ENCODE measurements around the gene NTNG2. TPM values are rescaled to one million over a fixed set of nuclear protein-coding genes. Genes with fewer than 3 reads are reported as not detected.

NTNG2 gene
- total and polyA plus RNA-seq, 2 donors (not counting 3 experiments of a cell fraction or from before 2014, with no cell fraction given) = 0.08 to 0.88 TPM

DNA sequence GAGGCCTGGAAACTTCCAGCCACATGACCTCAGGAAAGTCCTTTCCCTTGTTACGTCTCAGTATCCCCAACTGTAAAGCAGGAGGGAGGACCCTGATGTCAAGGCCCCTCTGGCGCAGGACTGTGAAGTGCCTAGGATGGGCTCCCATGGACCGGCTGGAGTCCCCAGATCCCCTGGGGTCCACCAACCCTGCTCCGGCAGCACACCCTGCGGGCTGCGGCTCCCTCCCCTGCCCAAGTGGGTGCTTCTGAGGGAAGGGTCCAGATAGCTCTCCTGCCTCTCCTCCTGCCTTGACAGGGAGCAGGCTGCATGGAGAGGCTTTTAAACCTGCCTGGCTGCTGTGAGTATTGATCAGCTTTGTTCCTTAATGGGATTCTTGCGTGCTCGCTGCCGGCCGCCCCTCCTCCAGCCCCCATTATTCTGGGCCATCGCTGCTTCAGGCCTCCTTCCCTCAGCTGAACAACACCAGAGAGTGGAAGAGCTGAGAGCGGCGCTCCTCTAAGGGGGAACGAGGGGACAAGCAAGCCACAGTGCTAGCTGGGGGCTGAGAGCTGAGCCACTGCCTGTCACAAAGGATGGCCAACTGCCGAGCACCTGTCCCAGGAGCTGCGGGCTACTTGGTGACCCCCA lies 25.6 kb upstream of the NTNG2 start:
- Histone ChIP-seq H4K20me1 (replicated peaks; ENCODE audit: control insufficient read depth, extremely low read depth, insufficient read depth, low read length) (no peaks in the 10 kb centered on the region), H3K4me2 (ENCODE audit: insufficient read depth, low read length) (no peak overlapping the region), H3K27ac (ENCODE audit: insufficient read depth, low read depth, low read length) (no peak overlapping the region), H3K9ac (replicated peaks; ENCODE audit: extremely low read depth, insufficient read depth, low read length) (no peak overlapping the region), H3K9me3 (replicated peaks; ENCODE audit: control insufficient read depth, insufficient read depth, low read length) (no peaks in the 10 kb centered on the region), H3K4me3 (replicated peaks in 1 of 3; ENCODE audit: insufficient read depth in 1 of 3, low read depth in 1 of 3, low read length in 3 of 3) (no peak overlapping the region), H3K27me3 (ENCODE audit: control insufficient read depth in 2 of 2, insufficient read depth in 2 of 2, low read length in 2 of 2) (peaks cover 7 to 8% of the 10 kb centered on the region in 2 experiments), H3K79me2 (ENCODE audit: control insufficient read depth, insufficient read depth, low read length) (no peaks in the 10 kb centered on the region), H3K9me1 (replicated peaks; ENCODE audit: control insufficient read depth, extremely low read depth, insufficient read depth, low read length) (no peaks in the 10 kb centered on the region), H3K36me3 (ENCODE audit: control insufficient read depth in 2 of 2, extremely low read depth in 1 of 2, insufficient read depth in 2 of 2, low read length in 2 of 2) (no peaks in the 10 kb centered on the region), H3K4me1 (ENCODE audit: control insufficient read depth, extremely low read depth, insufficient read depth, low read length) (no peaks in the 10 kb centered on the region), H2AFZ (ENCODE audit: low read depth, low read length) (no peak overlapping the region)
- intact Hi-C loops (cut with micrococcal nuclease) (no loop called here), dilution Hi-C loops (cut with MboI; ENCODE audit: extremely low pct_ligation_motif_present, low sequenced_read_pairs) (no loop called here)
- ChIA-PET CTCF (no interaction called here), POLR2A (interaction anchor here (0.7 kb wide), 1 partner anchor 75 kb away, joined by 4 read pairs; no protein-coding TSS in a partner anchor)
- DNase-seq (ENCODE audit: low read depth, low spot score) (no peak), FAIRE-seq (no peak)
- TF ChIP-seq GATA2 (IDR thresholded peaks at IDR 0.05; ENCODE audit: insufficient read depth, insufficient read length, low read depth, low read length) (no peak), POLR2AphosphoS5 (IDR thresholded peaks at IDR 0.05; ENCODE audit: insufficient read depth, low read depth, low read length) (no peak)
- no TSS peak for BruUV-seq (replicated peaks)

- CTCF ChIA-PET = interaction anchor here (1.2 to 1.5 kb wide), 2 partner anchors 15 to 28 kb away, joined by 3 to 4 read pairs; no protein-coding TSS in a partner anchor
- dilution Hi-C loops (cut with MboI; ENCODE audit: extremely low pct_ligation_motif_present, low sequenced_read_pairs) = no loop called here
Observed at GRCh38 chr9:132141344-132141947, 20.4 kb upstream of the NTNG2 start.

More at GRCh38 chr9:132141344-132141947, 20.4 kb upstream of the NTNG2 start:
- Histone ChIP-seq H3K4me3 (replicated peaks in 1 of 3; ENCODE audit: insufficient read depth in 1 of 3, low read depth in 1 of 3, low read length in 3 of 3) (no peak overlapping the region), H3K9me1 (replicated peaks; ENCODE audit: control insufficient read depth, extremely low read depth, insufficient read depth, low read length) (no peaks in the 10 kb centered on the region), H3K9me3 (replicated peaks; ENCODE audit: control insufficient read depth, insufficient read depth, low read length) (no peaks in the 10 kb centered on the region), H2AFZ (ENCODE audit: low read depth, low read length) (no peak overlapping the region), H3K9ac (replicated peaks; ENCODE audit: extremely low read depth, insufficient read depth, low read length) (no peak overlapping the region), H3K4me1 (ENCODE audit: control insufficient read depth, extremely low read depth, insufficient read depth, low read length) (no peaks in the 10 kb centered on the region), H4K20me1 (replicated peaks; ENCODE audit: control insufficient read depth, extremely low read depth, insufficient read depth, low read length) (no peaks in the 10 kb centered on the region), H3K79me2 (ENCODE audit: control insufficient read depth, insufficient read depth, low read length) (no peaks in the 10 kb centered on the region), H3K27me3 (ENCODE audit: control insufficient read depth in 2 of 2, insufficient read depth in 2 of 2, low read length in 2 of 2) (peaks cover 14 to 16% of the 10 kb centered on the region in 2 experiments), H3K4me2 (ENCODE audit: insufficient read depth, low read length) (no peak overlapping the region), H3K36me3 (ENCODE audit: control insufficient read depth in 2 of 2, extremely low read depth in 1 of 2, insufficient read depth in 2 of 2, low read length in 2 of 2) (no peaks in the 10 kb centered on the region), H3K27ac (ENCODE audit: insufficient read depth, low read depth, low read length) (no peak overlapping the region)
- DNase-seq (ENCODE audit: low read depth, low spot score) = no peak
- FAIRE-seq = no peak
- no TSS peak for BruUV-seq (replicated peaks)
- POLR2A ChIA-PET = no interaction called here
- TF ChIP-seq GATA2 (IDR thresholded peaks at IDR 0.05; ENCODE audit: insufficient read depth, insufficient read length, low read depth, low read length) (no peak), POLR2A (IDR thresholded peaks at IDR 0.05; ENCODE audit: low read depth, low read length) (no peak), POLR2AphosphoS5 (IDR thresholded peaks at IDR 0.05; ENCODE audit: insufficient read depth, low read depth, low read length) (no peak), EZH2 (IDR thresholded peaks at IDR 0.05; ENCODE audit: borderline replicate concordance, low read depth, low read length, severe bottlenecking) (no peak), JUN (IDR thresholded peaks at IDR 0.05; ENCODE audit: borderline replicate concordance, insufficient read depth, insufficient read length, low read depth) (no peak), MYC (IDR thresholded peaks at IDR 0.05; ENCODE audit: low read depth, low read length) (no peak), FOS (IDR thresholded peaks at IDR 0.05; ENCODE audit: borderline replicate concordance, insufficient read depth, low read length) (no peak)
- TF ChIP-seq, protein P1, sequence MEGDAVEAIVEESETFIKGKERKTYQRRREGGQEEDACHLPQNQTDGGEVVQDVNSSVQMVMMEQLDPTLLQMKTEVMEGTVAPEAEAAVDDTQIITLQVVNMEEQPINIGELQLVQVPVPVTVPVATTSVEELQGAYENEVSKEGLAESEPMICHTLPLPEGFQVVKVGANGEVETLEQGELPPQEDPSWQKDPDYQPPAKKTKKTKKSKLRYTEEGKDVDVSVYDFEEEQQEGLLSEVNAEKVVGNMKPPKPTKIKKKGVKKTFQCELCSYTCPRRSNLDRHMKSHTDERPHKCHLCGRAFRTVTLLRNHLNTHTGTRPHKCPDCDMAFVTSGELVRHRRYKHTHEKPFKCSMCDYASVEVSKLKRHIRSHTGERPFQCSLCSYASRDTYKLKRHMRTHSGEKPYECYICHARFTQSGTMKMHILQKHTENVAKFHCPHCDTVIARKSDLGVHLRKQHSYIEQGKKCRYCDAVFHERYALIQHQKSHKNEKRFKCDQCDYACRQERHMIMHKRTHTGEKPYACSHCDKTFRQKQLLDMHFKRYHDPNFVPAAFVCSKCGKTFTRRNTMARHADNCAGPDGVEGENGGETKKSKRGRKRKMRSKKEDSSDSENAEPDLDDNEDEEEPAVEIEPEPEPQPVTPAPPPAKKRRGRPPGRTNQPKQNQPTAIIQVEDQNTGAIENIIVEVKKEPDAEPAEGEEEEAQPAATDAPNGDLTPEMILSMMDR (IDR thresholded peaks at IDR 0.05; ENCODE audit: extremely low read depth in 1 of 2, insufficient read depth in 1 of 2, low read depth in 1 of 2, low read length in 2 of 2) = no peak
- intact Hi-C loops (cut with micrococcal nuclease) = no loop called here
